Lower leg skin (tissue), 4 donors: ENCODE measurements around the gene HIPK1. TPM values are rescaled to one million over a fixed set of nuclear protein-coding genes. Genes with fewer than 3 reads are reported as not detected.

Source experiments
- DNase-seq, 2 donors: peaks; one replicate each; pipeline ENCODE4 v3.0.0-alpha.2; 2019; ENCODE audit warnings: low spot score in 2 of 2
- H3K4me3 ChIP-seq: fragments of 200-600 bp; sonication (generic); 2 replicates; pipeline ENCODE4 v1.5.1; 2017; ENCODE audit warnings: mild to moderate bottlenecking, low read depth; ENCODE audit not compliant: poor library complexity, severe bottlenecking
- POLR2A ChIP-seq, 2 donors: fragments of 450-650 bp; IDR thresholded peaks; one replicate each; pipeline ENCODE4 v1.6.1; 2016 to 2017; ENCODE audit warnings: antibody characterized with exemption in 2 of 2, mild to moderate bottlenecking in 1 of 2, moderate library complexity in 1 of 2
- WGBS, 2 donors: methylation state at CpG; one replicate each; pipeline ENCODE4 v1.1.5; 2018; 5-methylcytosine and 5-hydroxymethylcytosine counted together
- intact Hi-C: fragments of 100-400 bp; cut with DNase I; formaldehyde crosslinking; loops from one replicate; pipeline ENCODE4 v1.15.0; 2023; ENCODE audit warnings: low total_unique reads
- total RNA-seq, 4 donors: library from RNA; depleted of rRNA; stranded (reverse); fragments of >200 nt; gene quantifications; one replicate each; pipeline ENCODE4 v1.1.0, GENCODE V29; 2016
- TF ChIP-seq, protein P1 (sequence below), 3 donors: fragments of 450-650 bp; IDR thresholded peaks; one replicate each; pipeline ENCODE4 v1.5.1; 2016; ENCODE audit warnings: antibody characterized with exemption in 3 of 3, mild to moderate bottlenecking in 3 of 3, moderate library complexity in 2 of 3

Gene HIPK1
- total RNA-seq, 4 donors from 2014 or later, result 47.6 to 58.3 (median 54.5) TPM

DNA sequence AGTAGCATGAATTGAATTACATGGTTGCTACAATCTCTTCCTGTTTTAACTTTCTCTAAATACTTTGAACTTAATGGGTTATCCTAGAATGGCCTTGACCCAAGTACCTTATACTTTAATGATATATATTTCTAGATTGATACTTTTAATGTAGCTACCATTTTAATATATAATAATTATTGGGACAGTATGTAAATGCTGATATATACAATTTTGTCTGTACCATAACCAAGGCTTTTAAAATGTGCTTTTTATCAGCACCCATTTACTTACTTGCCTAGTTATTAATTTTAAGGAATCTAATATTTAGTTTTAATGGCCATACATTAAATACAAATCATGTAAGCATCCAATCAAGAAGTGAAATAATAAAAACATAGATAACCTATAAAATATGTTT lies 13.4 kb downstream of the HIPK1 start:
- TF ChIP-seq POLR2A (IDR thresholded peaks at IDR 0.05), result no peak
- TF ChIP-seq, protein P1, sequence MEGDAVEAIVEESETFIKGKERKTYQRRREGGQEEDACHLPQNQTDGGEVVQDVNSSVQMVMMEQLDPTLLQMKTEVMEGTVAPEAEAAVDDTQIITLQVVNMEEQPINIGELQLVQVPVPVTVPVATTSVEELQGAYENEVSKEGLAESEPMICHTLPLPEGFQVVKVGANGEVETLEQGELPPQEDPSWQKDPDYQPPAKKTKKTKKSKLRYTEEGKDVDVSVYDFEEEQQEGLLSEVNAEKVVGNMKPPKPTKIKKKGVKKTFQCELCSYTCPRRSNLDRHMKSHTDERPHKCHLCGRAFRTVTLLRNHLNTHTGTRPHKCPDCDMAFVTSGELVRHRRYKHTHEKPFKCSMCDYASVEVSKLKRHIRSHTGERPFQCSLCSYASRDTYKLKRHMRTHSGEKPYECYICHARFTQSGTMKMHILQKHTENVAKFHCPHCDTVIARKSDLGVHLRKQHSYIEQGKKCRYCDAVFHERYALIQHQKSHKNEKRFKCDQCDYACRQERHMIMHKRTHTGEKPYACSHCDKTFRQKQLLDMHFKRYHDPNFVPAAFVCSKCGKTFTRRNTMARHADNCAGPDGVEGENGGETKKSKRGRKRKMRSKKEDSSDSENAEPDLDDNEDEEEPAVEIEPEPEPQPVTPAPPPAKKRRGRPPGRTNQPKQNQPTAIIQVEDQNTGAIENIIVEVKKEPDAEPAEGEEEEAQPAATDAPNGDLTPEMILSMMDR (IDR thresholded peaks at IDR 0.05), result no peak
- no peak for DNase-seq
- intact Hi-C loops, result no loop called here
- H3K4me3 ChIP-seq, result no peak overlapping the region

DNA sequence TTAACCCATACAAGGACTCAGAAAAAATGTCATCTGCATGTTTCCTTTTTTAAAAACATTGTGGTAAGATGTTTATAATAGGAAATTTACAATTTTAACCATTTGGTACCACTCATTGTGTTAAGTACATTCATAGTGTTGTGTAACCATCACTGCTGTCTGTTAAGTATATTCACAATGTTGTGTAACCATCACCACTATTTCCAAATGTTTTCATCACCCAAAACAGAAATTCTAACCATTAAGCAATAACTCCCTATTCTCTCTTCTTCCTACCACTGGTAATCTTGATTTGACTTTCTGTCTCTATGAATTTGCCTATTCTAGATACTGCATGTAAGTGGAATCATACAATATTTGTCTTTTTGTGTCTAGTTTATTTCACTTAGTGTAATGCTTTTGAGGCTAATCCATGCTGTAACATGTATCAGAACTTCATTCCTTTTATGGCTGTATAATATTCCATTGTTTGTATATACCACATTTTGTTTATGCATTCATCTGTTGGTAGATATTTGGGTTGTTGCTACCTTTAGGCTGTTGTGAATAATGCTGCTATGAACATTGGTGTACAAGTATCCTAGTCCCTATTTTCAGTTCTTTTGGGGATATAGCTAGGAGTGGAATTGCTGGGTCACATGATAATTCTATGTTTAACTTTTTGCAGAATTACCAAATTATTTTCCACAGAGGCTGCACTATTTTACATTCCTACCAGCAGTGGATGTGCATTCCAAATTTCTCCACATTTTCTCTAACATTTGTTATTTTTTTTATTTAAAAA lies 14.1 kb downstream of the HIPK1 start:
- intact Hi-C loops, result no loop called here
- no peak for TF ChIP-seq POLR2A (IDR thresholded peaks at IDR 0.05)
- TF ChIP-seq, protein P1 (IDR thresholded peaks at IDR 0.05), result no peak
- no peak for DNase-seq
- no peak overlapping the region for H3K4me3 ChIP-seq

DNA sequence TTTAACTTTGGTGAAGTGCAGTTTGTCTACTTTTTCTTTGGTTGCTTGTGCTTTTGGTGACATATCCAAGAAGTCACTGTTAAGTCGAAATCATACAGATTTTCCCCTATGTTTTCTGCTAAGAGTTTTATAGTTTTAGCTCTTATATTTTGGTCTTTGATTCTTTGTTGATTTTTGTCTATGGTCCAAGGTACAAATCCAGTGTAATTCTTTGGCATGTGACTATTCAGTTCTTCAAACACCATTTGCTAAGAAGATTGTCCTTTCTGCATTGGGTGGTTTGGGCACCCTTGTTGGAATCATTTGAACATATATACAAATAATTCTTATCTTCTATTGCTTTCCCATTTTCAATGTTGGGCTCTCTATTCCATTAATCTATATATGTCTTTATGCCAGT lies 16.2 kb downstream of the HIPK1 start:
- DNase-seq, result no peak
- intact Hi-C loops, result no loop called here
- TF ChIP-seq, protein P1 (IDR thresholded peaks at IDR 0.05), result no peak
- no peak for TF ChIP-seq POLR2A (IDR thresholded peaks at IDR 0.05)
- H3K4me3 ChIP-seq, result no peak overlapping the region
- 96 to 100% methylated on average over 1 of the region's 1 CpG for WGBS, 2 donors

DNA sequence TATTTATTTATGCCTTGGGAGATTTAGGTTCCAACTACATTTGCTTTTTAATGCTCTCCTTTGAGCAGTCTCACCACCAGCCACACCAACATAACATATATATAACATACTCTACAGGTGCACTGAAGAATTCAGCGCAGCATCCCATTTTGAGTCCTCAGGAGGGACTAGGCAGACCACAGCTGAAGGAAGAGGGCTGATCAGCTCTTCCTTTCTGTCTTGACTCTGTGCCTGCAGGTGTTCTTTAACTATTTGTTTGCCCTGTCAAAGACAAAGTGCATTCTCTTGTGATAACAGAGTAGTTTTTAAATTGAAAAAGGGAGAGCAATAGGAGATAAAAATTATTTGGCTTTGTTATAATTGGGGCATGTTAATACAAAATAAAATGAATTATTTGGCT lies 17.0 kb downstream of the HIPK1 start:
- no peak for TF ChIP-seq POLR2A (IDR thresholded peaks at IDR 0.05)
- TF ChIP-seq, protein P1 (IDR thresholded peaks at IDR 0.05), result no peak
- DNase-seq, result no peak
- intact Hi-C loops, result no loop called here
- WGBS, 2 donors, result 80 to 86% methylated on average over 1 of the region's 1 CpG
- H3K4me3 ChIP-seq, result no peak overlapping the region

DNA sequence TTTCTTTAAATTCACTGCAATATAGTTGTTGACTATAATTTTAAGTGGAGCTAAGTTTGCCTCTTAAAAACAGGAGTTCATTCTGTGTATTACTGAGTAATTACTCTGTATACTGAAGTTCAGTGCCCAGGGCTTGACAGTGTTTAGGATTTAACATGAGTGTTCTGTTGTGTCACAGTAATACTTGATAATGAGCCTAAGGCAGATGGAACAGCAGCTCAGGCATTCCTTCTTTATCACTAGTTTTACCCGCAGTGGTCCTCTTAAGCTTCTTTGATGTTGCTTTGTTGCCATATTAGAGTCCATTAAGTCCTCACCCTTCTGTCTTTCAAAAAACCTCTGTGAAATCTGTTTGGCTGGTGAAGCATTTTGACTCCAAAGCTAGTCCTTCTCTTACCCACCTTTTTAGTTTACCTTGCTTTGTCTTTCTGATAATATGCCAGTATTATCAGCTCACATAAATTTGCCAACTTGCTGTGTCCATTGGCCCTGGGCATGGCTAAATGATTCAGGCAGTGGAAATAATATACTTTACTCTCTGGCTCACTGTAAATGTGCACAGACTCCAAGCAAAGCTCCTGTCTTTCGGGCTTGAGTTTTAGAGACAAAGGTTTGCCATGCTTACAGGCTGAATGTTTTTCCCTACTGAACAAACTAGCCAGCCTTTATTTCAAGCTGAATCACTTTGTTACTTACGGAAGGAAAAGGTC lies 17.7 kb downstream of the HIPK1 start:
- DNase-seq, result no peak
- no peak for TF ChIP-seq POLR2A (IDR thresholded peaks at IDR 0.05)
- TF ChIP-seq, protein P1 (IDR thresholded peaks at IDR 0.05), result no peak
- WGBS, 2 donors, result 59 to 63% methylated on average over 3 of the region's 3 CpGs
- intact Hi-C loops, result no loop called here
- no peak overlapping the region for H3K4me3 ChIP-seq
